ENCODE results near the gene SPOCK1. TPM values are rescaled to one million over a fixed set of nuclear protein-coding genes. Genes with fewer than 3 reads are reported as not detected.

The SPOCK1 gene
- polyA plus RNA-seq, 3 donors, result 1.8 to 5.7 (median 2.1) TPM

DNA sequence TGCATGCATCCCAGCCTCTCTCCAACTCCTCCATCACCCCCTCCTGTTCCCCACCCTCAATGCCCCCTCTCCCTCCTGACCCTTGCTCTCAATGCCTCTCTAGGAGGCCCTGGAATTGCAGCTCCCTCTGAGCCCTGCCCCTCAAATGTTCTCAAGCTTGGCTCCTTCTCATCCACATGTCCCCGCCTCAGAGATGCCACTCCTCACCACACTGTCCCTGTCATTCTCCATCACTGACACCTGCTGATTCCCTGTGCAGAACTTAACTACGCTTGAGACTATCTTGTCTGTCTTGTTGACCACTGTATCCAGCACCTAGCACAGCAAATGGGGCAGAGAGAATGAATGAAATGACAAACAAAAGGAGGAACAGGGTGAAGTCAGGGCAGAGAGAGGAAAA lies 314.4 kb downstream of the SPOCK1 start:
- H3K27ac Mint-ChIP-seq, result no peak overlapping the region
- H3K4me1 Mint-ChIP-seq, result no peaks in the 10 kb centered on the region

DNA sequence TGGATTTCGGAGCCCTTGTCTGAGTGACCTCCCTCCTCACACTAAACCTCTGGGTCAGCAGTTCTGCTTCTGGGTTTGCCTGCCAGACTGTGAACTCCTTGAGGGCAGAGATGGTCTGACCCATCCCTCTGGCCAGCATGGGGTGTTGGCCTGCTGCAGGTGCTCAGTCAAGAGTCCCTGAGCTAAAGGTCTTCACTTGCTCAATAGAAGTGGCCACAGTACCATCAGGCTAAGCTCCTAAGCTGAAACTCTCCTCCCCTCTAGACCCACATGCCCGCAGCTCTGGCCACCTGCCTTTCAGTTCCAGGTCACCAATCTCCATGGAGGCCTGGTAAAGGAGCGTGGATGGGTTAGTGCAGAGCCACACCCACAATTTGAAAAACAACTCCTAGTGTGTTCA lies 316.6 kb downstream of the SPOCK1 start:
- Mint-ChIP-seq H3K27ac (no peak overlapping the region), H3K4me1 (no peaks in the 10 kb centered on the region), H3K4me3 (no peak overlapping the region), H3K9me3 (peaks cover 0 to 2% (median 0%) of the 10 kb centered on the region in 7 donors), H3K36me3 (no peaks in the 10 kb centered on the region), H3K27me3 (ENCODE audit: low read depth in 3 of 3) (peaks cover 3 to 8% (median 6%) of the 10 kb centered on the region in 3 donors)
- DNase-seq, result no peak
- Histone ChIP-seq H3K9ac (ENCODE audit: insufficient read depth, low read length, poor library complexity, severe bottlenecking) (no peak overlapping the region), H3K36me3 (replicated peaks in 1 of 2; ENCODE audit: control insufficient read depth in 1 of 2, insufficient read depth in 2 of 2, low read length in 2 of 2) (no peaks in the 10 kb centered on the region), H4K20me1 (ENCODE audit: insufficient read depth, low read length) (no peaks in the 10 kb centered on the region), H3K27ac (ENCODE audit: low read depth in 1 of 2, low read length in 2 of 2) (no peak overlapping the region), H3K4me1 (ENCODE audit: control insufficient read depth in 1 of 2, insufficient read depth in 2 of 2, low read length in 2 of 2) (no peaks in the 10 kb centered on the region), H3K4me2 (replicated peaks; ENCODE audit: extremely low read depth, low read length, poor library complexity, severe bottlenecking) (no peak overlapping the region), H3K4me3 (replicated peaks in 1 of 3; ENCODE audit: low read depth in 2 of 3, low read length in 3 of 3) (no peak overlapping the region), H2AFZ (ENCODE audit: insufficient read depth, low read depth, low read length, poor library complexity, severe bottlenecking) (no peak overlapping the region), H3K9me3 (replicated peaks in 1 of 2; ENCODE audit: control insufficient read depth in 1 of 2, insufficient read depth in 1 of 2, low read length in 2 of 2) (no peaks in the 10 kb centered on the region), H3K27me3 (ENCODE audit: control insufficient read depth in 2 of 2, insufficient read depth in 2 of 2, low read length in 2 of 2) (no peaks in the 10 kb centered on the region), H3K79me2 (ENCODE audit: insufficient read depth, low read length) (no peaks in the 10 kb centered on the region)
- WGBS (ENCODE audit: insufficient coverage), result 100% methylated on average over 2 of the region's 3 CpGs
- TF ChIP-seq, protein P1, sequence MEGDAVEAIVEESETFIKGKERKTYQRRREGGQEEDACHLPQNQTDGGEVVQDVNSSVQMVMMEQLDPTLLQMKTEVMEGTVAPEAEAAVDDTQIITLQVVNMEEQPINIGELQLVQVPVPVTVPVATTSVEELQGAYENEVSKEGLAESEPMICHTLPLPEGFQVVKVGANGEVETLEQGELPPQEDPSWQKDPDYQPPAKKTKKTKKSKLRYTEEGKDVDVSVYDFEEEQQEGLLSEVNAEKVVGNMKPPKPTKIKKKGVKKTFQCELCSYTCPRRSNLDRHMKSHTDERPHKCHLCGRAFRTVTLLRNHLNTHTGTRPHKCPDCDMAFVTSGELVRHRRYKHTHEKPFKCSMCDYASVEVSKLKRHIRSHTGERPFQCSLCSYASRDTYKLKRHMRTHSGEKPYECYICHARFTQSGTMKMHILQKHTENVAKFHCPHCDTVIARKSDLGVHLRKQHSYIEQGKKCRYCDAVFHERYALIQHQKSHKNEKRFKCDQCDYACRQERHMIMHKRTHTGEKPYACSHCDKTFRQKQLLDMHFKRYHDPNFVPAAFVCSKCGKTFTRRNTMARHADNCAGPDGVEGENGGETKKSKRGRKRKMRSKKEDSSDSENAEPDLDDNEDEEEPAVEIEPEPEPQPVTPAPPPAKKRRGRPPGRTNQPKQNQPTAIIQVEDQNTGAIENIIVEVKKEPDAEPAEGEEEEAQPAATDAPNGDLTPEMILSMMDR (IDR thresholded peaks at IDR 0.05), result no peak
- intact Hi-C loops (cut with micrococcal nuclease), result no loop called here

More for the DNA sequence above, 314.4 kb downstream of the SPOCK1 start:
- intact Hi-C loops (cut with micrococcal nuclease), result no loop called here
- TF ChIP-seq, protein P1 (IDR thresholded peaks at IDR 0.05), result no peak
- Mint-ChIP-seq H3K27me3 (ENCODE audit: low read depth in 3 of 3) (peaks cover 3 to 9% (median 4%) of the 10 kb centered on the region in 3 donors), H3K4me3 (no peak overlapping the region), H3K9me3 (peaks cover 0 to 2% (median 0%) of the 10 kb centered on the region in 7 donors), H3K36me3 (no peaks in the 10 kb centered on the region)
- H3K4me1 ChIP-seq (ENCODE audit: control insufficient read depth in 1 of 2, insufficient read depth in 2 of 2, low read length in 2 of 2), result no peaks in the 10 kb centered on the region
- no peaks in the 10 kb centered on the region for H3K9me3 ChIP-seq (replicated peaks in 1 of 2; ENCODE audit: control insufficient read depth in 1 of 2, insufficient read depth in 1 of 2, low read length in 2 of 2)
- H3K36me3 ChIP-seq (replicated peaks in 1 of 2; ENCODE audit: control insufficient read depth in 1 of 2, insufficient read depth in 2 of 2, low read length in 2 of 2), result no peaks in the 10 kb centered on the region
- no peak overlapping the region for H2AFZ ChIP-seq (ENCODE audit: insufficient read depth, low read depth, low read length, poor library complexity, severe bottlenecking)
- no peak overlapping the region for H3K4me2 ChIP-seq (replicated peaks; ENCODE audit: extremely low read depth, low read length, poor library complexity, severe bottlenecking)
- WGBS (ENCODE audit: insufficient coverage), result 93% methylated on average over 2 of the region's 2 CpGs
- no peaks in the 10 kb centered on the region for H3K27me3 ChIP-seq (ENCODE audit: control insufficient read depth in 2 of 2, insufficient read depth in 2 of 2, low read length in 2 of 2)
- no peaks in the 10 kb centered on the region for H3K79me2 ChIP-seq (ENCODE audit: insufficient read depth, low read length)
- no peak for DNase-seq
- no peak overlapping the region for H3K9ac ChIP-seq (ENCODE audit: insufficient read depth, low read length, poor library complexity, severe bottlenecking)
- H4K20me1 ChIP-seq (ENCODE audit: insufficient read depth, low read length), result no peaks in the 10 kb centered on the region
- no peak overlapping the region for H3K27ac ChIP-seq (ENCODE audit: low read depth in 1 of 2, low read length in 2 of 2)
- H3K4me3 ChIP-seq (replicated peaks in 1 of 3; ENCODE audit: low read depth in 2 of 3, low read length in 3 of 3), result no peak overlapping the region
